Pancreas (tissue), 10 donors: ENCODE results near the gene GRIN2B. TPM values are rescaled to one million over a fixed set of nuclear protein-coding genes. Genes with fewer than 3 reads are reported as not detected.
A peak's percentile ranks its signal among the peaks of the same experiment; 100 is the strongest.

ENCODE experiments used
- ATAC-seq, 4 donors: fragments of 200-7000 bp; cut with Tn5 transposase; one replicate each; pipeline versions ENCODE4 v1.8.0 to v1.9.1; 2020; ENCODE audit warnings: mild to moderate bottlenecking in 4 of 4, moderate library complexity in 4 of 4
- DNase-seq, 6 donors: peaks; one replicate each; pipeline ENCODE4 v3.0.0-alpha.2; 2020
- FAIRE-seq: peaks from 2 replicates; lab custom pipeline; 2012; peaks lifted over from hg19 to GRCh38; lab: Jason Lieb, UNC
- H3K27ac ChIP-seq, 4 donors: fragments of 200-600 bp; sonication (generic); 1 replicate in 3 of 4; 2 replicates in 1 of 4; pipeline versions ENCODE4 v1.5.0 to v1.8.0; 2020
- H3K27me3 ChIP-seq, 4 donors: fragments of 200-600 bp; one replicate each; pipeline ENCODE4 v1.8.0; 2021
- H3K36me3 ChIP-seq, 3 donors: fragments of 200-600 bp; sonication (generic) in 1 of 3; one replicate each; pipeline versions ENCODE4 v1.5.0 to v1.8.0; 2020 to 2021
- H3K4me1 ChIP-seq, 3 donors: fragments of 200-600 bp; one replicate each; pipeline ENCODE4 v1.8.0; 2021
- H3K4me3 ChIP-seq, 4 donors: fragments of 200-600 bp; sonication (generic) in 2 of 4; one replicate each; pipeline versions ENCODE4 v1.5.0 to v1.8.0; 2020 to 2021
- H3K9me3 ChIP-seq, 4 donors: fragments of 200-600 bp; one replicate each; pipeline ENCODE4 v1.8.0; 2021
- CTCF ChIP-seq, 4 donors: fragments of 200-600 bp; sonication (generic) in 3 of 4; IDR thresholded peaks; one replicate each; pipeline versions ENCODE4 v1.5.0 to v1.8.0; 2021; ENCODE audit warnings: antibody characterized with exemption in 4 of 4
- WGBS, 2 donors: extraction: QIAGEN DNeasy Blood & Tissue Kit; methylation state at CpG; one replicate each; pipeline ENCODE4 v1.1.7; 2013; 5-methylcytosine and 5-hydroxymethylcytosine counted together
- intact Hi-C, 3 donors: fragments of 100-400 bp; cut with DNase I; formaldehyde crosslinking; loops; one replicate each; pipeline versions ENCODE4 v1.11.1 to v1.14.2; 2022
- polyA plus RNA-seq, 2 donors: library from polyadenylated mRNA; stranded (reverse); fragments of 200-250 nt; gene quantifications; one replicate each; pipeline ENCODE4 v1.2.3, GENCODE V29; 2013
- total RNA-seq, 6 donors: library from RNA; stranded (reverse); fragmentation: NEBNext Ultra II Directional in 4 of 6; extraction: Animal tissue kit (Norgen Biotek cat#: 25700) in 4 of 6; gene quantifications; one replicate each; pipeline versions ENCODE4 v1.2.1 to v1.2.4, GENCODE V29; 2021 to 2023
- donor health status: healthy with polysubstance abuse.
- donor health status: DM: no; HTN: no; CAD: no; lungs with moderate emphysema.
- donor health status: DM: no; HTN: no; CAD: no.
- donor health status: control.
- donor health status: control.
- donor health status: Bipolar disorder and iron deficiency.
- donor health status: DM: yes; HTN: yes; CAD: no.
- donor health status: DM: no; HTN: no; CAD: no.
- donor health status: DM: no; HTN: no; CAD: no.
- donor health status: DM: yes; HTN: yes; CAD: no.

Gene GRIN2B
- total and polyA plus RNA-seq, 8 donors: under 0.01 to 0.15 (median 0.05) TPM; not detected in 1

DNA sequence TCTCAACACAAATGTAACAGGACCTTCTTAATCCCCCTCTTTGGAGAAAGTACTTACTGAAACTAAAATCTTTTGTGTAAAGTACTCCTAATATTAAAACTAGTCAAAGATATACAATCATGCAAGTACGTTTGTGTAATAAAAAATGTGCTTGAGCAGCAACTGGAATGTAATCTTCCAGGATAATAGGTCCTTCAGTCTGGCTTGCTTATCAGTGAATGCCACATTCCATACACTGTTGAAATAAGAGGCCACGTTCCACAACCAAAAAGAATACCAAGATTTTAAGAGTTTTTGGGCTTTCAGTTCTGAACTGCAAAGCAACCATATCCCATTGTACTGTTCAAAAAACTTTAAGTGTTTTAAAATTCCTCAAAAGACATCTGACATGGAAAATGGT lies 26.2 kb upstream of the GRIN2B start:
- ATAC-seq: no peak
- WGBS, 2 donors: 6 to 7% methylated on average over 2 of the region's 2 CpGs
- intact Hi-C loops: no loop called here

GRCh38 chr12:13992585-13992984 lies 11.2 kb upstream of the GRIN2B start:
- no peaks in the 10 kb centered on the region for H3K9me3 ChIP-seq
- FAIRE-seq (no peak), ATAC-seq (no peak), DNase-seq (no peak)
- TF ChIP-seq CTCF (IDR thresholded peaks at IDR 0.05): no peak
- H3K4me3 ChIP-seq: no peak overlapping the region
- WGBS, 2 donors: 37 to 44% methylated on average over 4 of the region's 4 CpGs
- H3K4me1 ChIP-seq: no peaks in the 10 kb centered on the region
- H3K27ac ChIP-seq: no peak overlapping the region
- H3K36me3 ChIP-seq: no peaks in the 10 kb centered on the region
- no peaks in the 10 kb centered on the region for H3K27me3 ChIP-seq
- intact Hi-C loops: no loop called here

More for the DNA sequence above, 26.2 kb upstream of the GRIN2B start:
- TF ChIP-seq CTCF (IDR thresholded peaks at IDR 0.05): no peak
- H3K27ac ChIP-seq: no peak overlapping the region
- H3K9me3 ChIP-seq: no peaks in the 10 kb centered on the region
- FAIRE-seq (no peak), DNase-seq (no peak)
- no peaks in the 10 kb centered on the region for H3K27me3 ChIP-seq
- no peak overlapping the region for H3K4me3 ChIP-seq
- H3K36me3 ChIP-seq: no peaks in the 10 kb centered on the region
- no peaks in the 10 kb centered on the region for H3K4me1 ChIP-seq

- ATAC-seq: no peak
- no peak for DNase-seq
- Histone ChIP-seq H3K4me3 (no peak overlapping the region), H3K9me3 (no peaks in the 10 kb centered on the region), H3K27me3 (no peaks in the 10 kb centered on the region), H3K27ac (no peak overlapping the region), H3K36me3 (no peaks in the 10 kb centered on the region), H3K4me1 (no peaks in the 10 kb centered on the region)
- intact Hi-C loops: no loop called here
- no peak for FAIRE-seq
- no peak for TF ChIP-seq CTCF (IDR thresholded peaks at IDR 0.05)
Measured at GRCh38 chr12:13992106-13992505, 10.7 kb upstream of the GRIN2B start.

GRCh38 chr12:13986031-13986430 lies 4.6 kb upstream of the GRIN2B start:
- Histone ChIP-seq H3K27me3 (peaks cover 0 to 20% (median 3%) of the 10 kb centered on the region in 4 donors), H3K27ac (no peak overlapping the region), H3K36me3 (no peaks in the 10 kb centered on the region), H3K4me1 (no peaks in the 10 kb centered on the region), H3K9me3 (no peaks in the 10 kb centered on the region), H3K4me3 (no peak overlapping the region)
- FAIRE-seq (no peak), ATAC-seq (no peak), DNase-seq (no peak)
- 60 to 65% methylated on average over 3 of the region's 3 CpGs for WGBS, 2 donors
- TF ChIP-seq CTCF (IDR thresholded peaks at IDR 0.05): no peak
- intact Hi-C loops: no loop called here

DNA sequence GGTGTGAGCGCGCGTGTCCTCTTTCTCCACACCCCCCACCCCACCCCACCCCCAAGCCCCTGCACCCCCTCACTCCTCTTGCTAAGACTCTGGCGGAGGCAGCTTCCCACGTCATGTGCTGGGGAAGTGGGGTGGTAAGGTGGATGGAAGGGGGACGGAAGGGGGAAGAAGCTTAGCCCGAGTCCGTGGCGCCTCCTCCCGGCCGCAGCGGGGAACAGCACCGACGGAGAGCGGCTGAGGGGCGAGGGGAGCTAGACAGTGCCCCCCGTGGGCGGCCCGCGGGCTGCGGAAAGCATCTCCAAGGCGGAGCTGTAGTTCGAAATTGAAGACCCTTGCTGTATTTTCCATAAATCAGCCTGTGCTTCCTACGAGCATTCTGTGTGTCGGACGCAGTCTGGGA lies 588 bp upstream of the GRIN2B start:
- H3K4me1 ChIP-seq: no peaks in the 10 kb centered on the region
- intact Hi-C loops: no loop called here
- DNase-seq (peak in 2 of 6 donors; percentile 26 to 54), FAIRE-seq (no peak), ATAC-seq (peak in 1 of 4 donors; percentile 25)
- H3K36me3 ChIP-seq: no peaks in the 10 kb centered on the region
- no peaks in the 10 kb centered on the region for H3K9me3 ChIP-seq
- H3K27ac ChIP-seq: no peak overlapping the region
- WGBS, 2 donors: 7% methylated on average over 22 to 26 of the region's 26 CpGs
- peak overlapping the region in 1 of 4 donors; percentile 36 for H3K4me3 ChIP-seq
- no peak for TF ChIP-seq CTCF (IDR thresholded peaks at IDR 0.05)
- H3K27me3 ChIP-seq: peaks cover 0 to 27% (median 3%) of the 10 kb centered on the region in 4 donors
